DND-41 (cell line): ENCODE measurements around the gene RACK1.

Experiments used
- ATAC-seq: fragments of 200-7000 bp; cut with Tn5 transposase; 3 replicates; pipeline ENCODE4 v1.9.1; 2021; ENCODE audit warnings: low read depth; ENCODE audit not compliant: insufficient read depth
- DNase-seq: peaks from one replicate; pipeline ENCODE4 v3.0.0-alpha.2; 2020
- H2AFZ ChIP-seq: 2 replicates; pipeline ENCODE4 v1.6.0; 2012; ENCODE audit warnings: low read depth, low read length
- H3K27ac ChIP-seq: 2 replicates; pipeline ENCODE4 v1.5.1; 2012; ENCODE audit warnings: low read length, inconsistent platforms
- H3K27me3 ChIP-seq: fragments of 200-600 bp; sonication (generic); 2 replicates; pipeline ENCODE4 v1.6.0; 2012; ENCODE audit warnings: low read length, mild to moderate bottlenecking, inconsistent platforms; ENCODE audit not compliant: insufficient read depth, poor library complexity
- H3K36me3 ChIP-seq: 2 replicates; pipeline ENCODE4 v1.5.1; 2012; ENCODE audit warnings: low read length, inconsistent platforms; ENCODE audit not compliant: insufficient read depth
- H3K4me1 ChIP-seq: 2 replicates; pipeline ENCODE4 v1.5.1; 2012; ENCODE audit warnings: mild to moderate bottlenecking, low read length; ENCODE audit not compliant: insufficient read depth
- H3K4me2 ChIP-seq: 2 replicates; pipeline ENCODE4 v1.6.0; 2012; ENCODE audit warnings: mild to moderate bottlenecking, moderate library complexity, low read length, inconsistent platforms; ENCODE audit not compliant: insufficient read depth
- H3K4me3 ChIP-seq, 2 experiments: fragments of 200-600 bp in 1 of 2; shearing (Covaris generic) in 1 of 2; 2 replicates each; pipeline ENCODE4 v1.5.1; 2012 to 2016; ENCODE audit warnings: inconsistent platforms in 2 of 2, low read length in 2 of 2, mild to moderate bottlenecking in 2 of 2, low read depth in 1 of 2, moderate library complexity in 1 of 2
- H3K79me2 ChIP-seq: 2 replicates; pipeline ENCODE4 v1.6.0; 2012; ENCODE audit warnings: low read length, inconsistent platforms; ENCODE audit not compliant: insufficient read depth
- H3K9ac ChIP-seq: 2 replicates; pipeline ENCODE4 v1.6.0; 2012; ENCODE audit warnings: low read depth, mild to moderate bottlenecking, inconsistent platforms, low read length, moderate library complexity
- H3K9me3 ChIP-seq: 2 replicates; pipeline ENCODE4 v1.5.1; 2012; ENCODE audit warnings: low read length, moderate library complexity, mild to moderate bottlenecking, inconsistent platforms; ENCODE audit not compliant: insufficient read depth, severe bottlenecking
- H4K20me1 ChIP-seq: 2 replicates; pipeline ENCODE4 v1.6.0; 2012; ENCODE audit warnings: low read length; ENCODE audit not compliant: insufficient read depth
- EZH2 ChIP-seq: IDR thresholded peaks from 3 replicates; pipeline ENCODE4 v1.6.1; 2012; ENCODE audit warnings: borderline replicate concordance, low read depth, mild to moderate bottlenecking, moderate library complexity, low read length, inconsistent platforms; ENCODE audit not compliant: severe bottlenecking
- TF ChIP-seq, protein P1 (sequence below): IDR thresholded peaks from 2 replicates; pipeline ENCODE4 v1.5.1; 2012; ENCODE audit warnings: borderline replicate concordance, low read length, moderate library complexity, mild to moderate bottlenecking; ENCODE audit not compliant: poor library complexity, severe bottlenecking; ENCODE audit errors: extremely low read depth

The RACK1 gene

DNA sequence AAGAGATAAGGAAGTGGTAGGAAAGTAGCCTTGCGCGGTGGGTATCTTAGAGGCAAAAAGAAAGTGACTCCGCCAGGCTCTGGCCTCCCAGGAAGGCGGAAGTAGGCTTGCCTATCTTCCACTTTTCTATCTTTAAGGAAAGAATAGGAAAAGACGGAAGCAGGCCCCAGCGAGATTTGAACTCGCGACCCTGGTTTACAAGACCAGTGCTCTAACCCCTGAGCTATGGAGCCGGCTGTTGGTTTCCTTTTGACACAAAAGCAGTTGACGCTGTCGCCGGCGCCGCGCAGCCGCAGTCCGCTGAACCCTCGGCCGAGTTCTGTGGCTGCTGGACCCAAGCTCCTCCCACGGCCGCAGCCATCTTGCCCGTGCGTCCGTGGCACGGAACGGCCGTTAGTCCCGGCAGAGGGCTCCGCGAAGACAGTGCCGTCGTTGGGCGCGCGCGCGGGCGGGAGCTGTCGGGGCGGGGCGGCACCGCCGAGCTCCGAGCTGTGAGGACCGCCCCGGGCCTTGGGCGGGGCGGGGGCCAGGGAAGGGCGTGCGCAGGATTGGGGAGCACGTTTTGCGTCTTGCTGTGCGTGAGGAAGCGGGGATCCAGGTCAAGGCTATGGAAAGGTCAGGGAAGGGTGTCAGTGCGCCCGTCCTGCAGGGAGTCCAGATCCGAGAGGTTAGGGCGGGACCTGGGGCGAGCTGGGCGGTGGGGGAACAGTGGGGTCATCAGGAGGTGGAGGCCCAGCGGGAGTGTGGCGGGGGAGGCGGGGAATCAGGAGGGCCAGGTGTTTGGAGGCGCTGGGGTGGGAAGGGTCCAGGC lies 52.0 kb downstream of the RACK1 start:
- Histone ChIP-seq H3K4me1 (peaks cover 42% of the 10 kb centered on the region), H3K27ac (peak overlapping the region; percentile 90)

DNA sequence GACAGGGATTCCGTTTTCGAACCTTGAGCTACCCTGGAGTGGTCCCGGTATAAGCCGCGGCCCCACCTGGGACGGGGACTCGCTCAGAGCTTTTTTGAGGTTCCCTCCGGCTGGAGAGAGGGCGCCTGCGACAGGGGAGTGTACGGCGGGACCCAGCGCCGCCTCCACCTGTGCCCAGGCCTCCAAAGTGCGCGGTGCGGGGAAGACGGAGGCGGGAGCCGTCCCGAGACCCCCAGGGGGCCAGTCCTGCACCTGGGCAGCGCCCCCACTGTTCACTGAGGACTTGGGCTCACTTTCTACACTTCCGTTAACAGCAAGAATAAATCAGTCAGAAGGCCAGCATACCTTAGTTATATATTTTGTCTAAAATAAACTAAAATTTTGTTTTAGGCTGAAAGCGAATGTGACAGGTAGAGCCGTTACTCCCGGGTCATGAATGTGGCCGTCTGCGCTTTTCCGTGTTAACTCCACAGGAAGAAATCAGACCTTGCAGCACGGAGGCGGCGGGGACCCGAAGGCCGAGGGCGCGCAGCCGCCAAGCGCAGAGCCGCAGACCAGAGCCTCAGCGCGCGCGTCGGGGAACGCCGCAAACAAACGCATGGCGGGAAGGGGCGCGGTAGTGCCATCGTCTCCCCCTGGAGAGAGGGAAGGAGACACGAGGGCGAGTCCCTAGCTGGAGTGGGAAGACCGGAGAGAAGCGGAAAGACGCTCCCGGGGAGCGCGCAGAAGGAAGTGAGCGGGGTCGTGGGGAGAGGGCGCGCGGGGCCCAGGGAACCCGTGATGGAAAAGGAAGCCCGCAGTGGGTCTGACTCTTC lies 52.8 kb downstream of the RACK1 start:
- H3K4me3 ChIP-seq: peak overlapping the region; percentile 81 to 92
- peak overlapping the region; percentile 94 for H2AFZ ChIP-seq
- TF ChIP-seq, protein P1, sequence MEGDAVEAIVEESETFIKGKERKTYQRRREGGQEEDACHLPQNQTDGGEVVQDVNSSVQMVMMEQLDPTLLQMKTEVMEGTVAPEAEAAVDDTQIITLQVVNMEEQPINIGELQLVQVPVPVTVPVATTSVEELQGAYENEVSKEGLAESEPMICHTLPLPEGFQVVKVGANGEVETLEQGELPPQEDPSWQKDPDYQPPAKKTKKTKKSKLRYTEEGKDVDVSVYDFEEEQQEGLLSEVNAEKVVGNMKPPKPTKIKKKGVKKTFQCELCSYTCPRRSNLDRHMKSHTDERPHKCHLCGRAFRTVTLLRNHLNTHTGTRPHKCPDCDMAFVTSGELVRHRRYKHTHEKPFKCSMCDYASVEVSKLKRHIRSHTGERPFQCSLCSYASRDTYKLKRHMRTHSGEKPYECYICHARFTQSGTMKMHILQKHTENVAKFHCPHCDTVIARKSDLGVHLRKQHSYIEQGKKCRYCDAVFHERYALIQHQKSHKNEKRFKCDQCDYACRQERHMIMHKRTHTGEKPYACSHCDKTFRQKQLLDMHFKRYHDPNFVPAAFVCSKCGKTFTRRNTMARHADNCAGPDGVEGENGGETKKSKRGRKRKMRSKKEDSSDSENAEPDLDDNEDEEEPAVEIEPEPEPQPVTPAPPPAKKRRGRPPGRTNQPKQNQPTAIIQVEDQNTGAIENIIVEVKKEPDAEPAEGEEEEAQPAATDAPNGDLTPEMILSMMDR: peak; percentile 59
- TF ChIP-seq EZH2: no peak
- DNase-seq (peak; percentile 48), ATAC-seq (peak; percentile 25)
- peak overlapping the region; percentile 90 for H3K27ac ChIP-seq
- no peaks in the 10 kb centered on the region for H3K27me3 ChIP-seq
- peak overlapping the region; percentile 85 for H3K9ac ChIP-seq
- peaks cover 9% of the 10 kb centered on the region for H3K79me2 ChIP-seq
- no peaks in the 10 kb centered on the region; the same call in 1 of the 2 replicates for H3K36me3 ChIP-seq
- H3K4me1 ChIP-seq: peaks cover 42% of the 10 kb centered on the region
- peak overlapping the region; percentile 100 for H3K4me2 ChIP-seq
- no peaks in the 10 kb centered on the region for H3K9me3 ChIP-seq
- H4K20me1 ChIP-seq: no peaks in the 10 kb centered on the region

More for the DNA sequence above, 52.0 kb downstream of the RACK1 start:
- ATAC-seq (peak; percentile 73), DNase-seq (peak; percentile 94)
- Histone ChIP-seq H3K9ac (peak overlapping the region; percentile 85), H2AFZ (peak overlapping the region; percentile 94), H3K4me2 (peak overlapping the region; percentile 100), H3K4me3 (peak overlapping the region; percentile 81 to 92), H3K79me2 (peaks cover 9% of the 10 kb centered on the region), H3K9me3 (no peaks in the 10 kb centered on the region), H4K20me1 (no peaks in the 10 kb centered on the region), H3K36me3 (no peaks in the 10 kb centered on the region; the same call in 1 of the 2 replicates), H3K27me3 (no peaks in the 10 kb centered on the region)
- TF ChIP-seq EZH2: no peak
- TF ChIP-seq, protein P1: no peak

DNA sequence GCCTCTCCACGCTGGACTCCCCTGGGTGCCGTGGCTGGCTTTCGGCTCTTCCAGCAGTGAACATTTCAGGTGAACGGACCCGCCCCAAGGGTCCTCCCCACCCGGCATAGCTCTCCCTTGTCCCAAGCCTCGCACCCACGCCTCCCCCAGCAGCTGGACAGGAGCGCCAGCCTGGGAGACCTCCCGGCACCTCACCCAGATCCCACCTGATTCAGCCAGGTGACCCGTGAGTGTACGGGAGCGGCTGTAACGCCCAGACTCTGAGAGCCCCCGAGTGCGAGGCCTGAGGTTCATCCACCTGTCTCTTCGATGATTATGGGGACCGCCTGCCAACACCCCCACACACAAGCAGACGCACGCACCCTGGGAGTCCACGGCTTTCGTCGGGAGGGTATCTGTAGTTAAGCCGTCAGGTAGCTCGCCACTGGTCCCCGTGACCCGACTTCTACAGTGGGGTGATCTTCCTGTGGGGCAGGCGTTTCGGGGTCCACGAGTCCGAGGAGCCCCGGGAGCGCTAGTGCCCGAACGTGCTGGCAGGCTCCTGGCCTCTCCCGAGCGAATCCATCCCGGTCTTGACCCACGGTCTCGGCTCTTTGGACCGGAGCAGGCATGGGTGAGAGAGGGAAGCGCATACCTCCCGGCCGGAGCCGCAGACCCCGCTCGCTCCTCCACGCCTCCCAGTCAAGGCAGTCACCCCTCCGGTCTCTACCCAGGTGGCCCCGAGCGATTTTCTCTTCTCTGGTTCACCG lies 53.6 kb downstream of the RACK1 start:
- H3K9me3 ChIP-seq: no peaks in the 10 kb centered on the region
- TF ChIP-seq EZH2: no peak
- TF ChIP-seq, protein P1: no peak
- H3K4me3 ChIP-seq: peak overlapping the region; percentile 81 to 92
- no peaks in the 10 kb centered on the region for H3K27me3 ChIP-seq
- H3K4me2 ChIP-seq: peak overlapping the region; percentile 100
- H3K36me3 ChIP-seq: no peaks in the 10 kb centered on the region; the same call in 1 of the 2 replicates
- no peaks in the 10 kb centered on the region for H4K20me1 ChIP-seq
- H2AFZ ChIP-seq: peak overlapping the region; percentile 94
- peaks cover 43% of the 10 kb centered on the region for H3K4me1 ChIP-seq
- peak overlapping the region; percentile 90 for H3K27ac ChIP-seq
- DNase-seq (no peak), ATAC-seq (0 out of 3 replicates have a peak, but pooled peaks have one; percentile 0)
- H3K79me2 ChIP-seq: peaks cover 9% of the 10 kb centered on the region
- H3K9ac ChIP-seq: peak overlapping the region; percentile 85
